ENCODE data around the gene NEO1.

DNA sequence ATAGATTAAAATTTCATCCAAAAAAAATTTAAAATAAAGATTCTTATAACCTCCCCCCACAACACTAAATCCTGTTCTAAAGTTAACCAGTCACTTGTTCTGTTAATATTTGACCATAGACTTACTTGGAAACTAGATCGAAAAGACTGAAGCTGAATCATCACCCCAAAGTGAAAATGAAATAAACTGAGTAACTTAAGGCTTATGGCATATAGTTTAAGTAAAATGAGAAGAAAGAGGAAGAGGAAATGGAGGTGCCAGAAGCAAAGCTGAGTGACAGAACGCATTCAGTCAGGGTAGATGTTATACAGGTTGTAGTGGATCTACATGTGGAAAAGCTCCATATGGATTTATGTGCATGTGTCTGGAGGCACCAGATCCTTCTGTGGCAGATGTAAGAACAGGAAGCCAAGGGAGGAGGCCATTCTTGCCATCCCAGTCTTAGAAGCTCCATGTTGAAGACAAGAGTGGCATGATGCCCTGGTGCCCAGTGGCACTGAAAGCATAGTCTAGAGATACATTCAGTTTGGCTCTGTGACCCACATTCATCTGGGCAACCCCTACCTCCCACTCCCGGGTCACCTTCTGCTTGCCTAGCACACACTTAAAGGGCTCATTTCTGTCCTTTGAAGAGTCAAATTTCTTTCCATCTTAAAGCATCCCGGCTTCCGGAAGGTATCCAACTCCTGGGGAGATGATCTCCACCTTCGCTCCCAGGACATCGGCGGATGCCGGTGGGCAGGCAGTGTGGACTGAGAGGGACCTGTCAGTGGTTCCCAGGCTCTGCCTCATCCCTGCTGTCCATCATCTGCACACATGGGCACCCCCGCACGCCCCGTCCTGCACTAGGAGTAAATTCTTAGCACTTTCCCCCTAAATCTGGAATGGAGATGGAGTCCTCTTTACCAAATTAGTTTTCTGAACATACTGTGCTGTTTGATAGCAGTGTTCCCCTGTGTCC is 90.8 kb downstream of the NEO1 start:
- no peak for TF ChIP-seq GABPA (IDR thresholded peaks at IDR 0.05; ENCODE audit: low read depth)
- TF ChIP-seq, protein P1, sequence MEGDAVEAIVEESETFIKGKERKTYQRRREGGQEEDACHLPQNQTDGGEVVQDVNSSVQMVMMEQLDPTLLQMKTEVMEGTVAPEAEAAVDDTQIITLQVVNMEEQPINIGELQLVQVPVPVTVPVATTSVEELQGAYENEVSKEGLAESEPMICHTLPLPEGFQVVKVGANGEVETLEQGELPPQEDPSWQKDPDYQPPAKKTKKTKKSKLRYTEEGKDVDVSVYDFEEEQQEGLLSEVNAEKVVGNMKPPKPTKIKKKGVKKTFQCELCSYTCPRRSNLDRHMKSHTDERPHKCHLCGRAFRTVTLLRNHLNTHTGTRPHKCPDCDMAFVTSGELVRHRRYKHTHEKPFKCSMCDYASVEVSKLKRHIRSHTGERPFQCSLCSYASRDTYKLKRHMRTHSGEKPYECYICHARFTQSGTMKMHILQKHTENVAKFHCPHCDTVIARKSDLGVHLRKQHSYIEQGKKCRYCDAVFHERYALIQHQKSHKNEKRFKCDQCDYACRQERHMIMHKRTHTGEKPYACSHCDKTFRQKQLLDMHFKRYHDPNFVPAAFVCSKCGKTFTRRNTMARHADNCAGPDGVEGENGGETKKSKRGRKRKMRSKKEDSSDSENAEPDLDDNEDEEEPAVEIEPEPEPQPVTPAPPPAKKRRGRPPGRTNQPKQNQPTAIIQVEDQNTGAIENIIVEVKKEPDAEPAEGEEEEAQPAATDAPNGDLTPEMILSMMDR (IDR thresholded peaks at IDR 0.05; ENCODE audit: insufficient read depth, low read length) = no peak
- TF ChIP-seq, protein P2, sequence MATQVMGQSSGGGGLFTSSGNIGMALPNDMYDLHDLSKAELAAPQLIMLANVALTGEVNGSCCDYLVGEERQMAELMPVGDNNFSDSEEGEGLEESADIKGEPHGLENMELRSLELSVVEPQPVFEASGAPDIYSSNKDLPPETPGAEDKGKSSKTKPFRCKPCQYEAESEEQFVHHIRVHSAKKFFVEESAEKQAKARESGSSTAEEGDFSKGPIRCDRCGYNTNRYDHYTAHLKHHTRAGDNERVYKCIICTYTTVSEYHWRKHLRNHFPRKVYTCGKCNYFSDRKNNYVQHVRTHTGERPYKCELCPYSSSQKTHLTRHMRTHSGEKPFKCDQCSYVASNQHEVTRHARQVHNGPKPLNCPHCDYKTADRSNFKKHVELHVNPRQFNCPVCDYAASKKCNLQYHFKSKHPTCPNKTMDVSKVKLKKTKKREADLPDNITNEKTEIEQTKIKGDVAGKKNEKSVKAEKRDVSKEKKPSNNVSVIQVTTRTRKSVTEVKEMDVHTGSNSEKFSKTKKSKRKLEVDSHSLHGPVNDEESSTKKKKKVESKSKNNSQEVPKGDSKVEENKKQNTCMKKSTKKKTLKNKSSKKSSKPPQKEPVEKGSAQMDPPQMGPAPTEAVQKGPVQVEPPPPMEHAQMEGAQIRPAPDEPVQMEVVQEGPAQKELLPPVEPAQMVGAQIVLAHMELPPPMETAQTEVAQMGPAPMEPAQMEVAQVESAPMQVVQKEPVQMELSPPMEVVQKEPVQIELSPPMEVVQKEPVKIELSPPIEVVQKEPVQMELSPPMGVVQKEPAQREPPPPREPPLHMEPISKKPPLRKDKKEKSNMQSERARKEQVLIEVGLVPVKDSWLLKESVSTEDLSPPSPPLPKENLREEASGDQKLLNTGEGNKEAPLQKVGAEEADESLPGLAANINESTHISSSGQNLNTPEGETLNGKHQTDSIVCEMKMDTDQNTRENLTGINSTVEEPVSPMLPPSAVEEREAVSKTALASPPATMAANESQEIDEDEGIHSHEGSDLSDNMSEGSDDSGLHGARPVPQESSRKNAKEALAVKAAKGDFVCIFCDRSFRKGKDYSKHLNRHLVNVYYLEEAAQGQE (IDR thresholded peaks at IDR 0.05; ENCODE audit: insufficient replicate concordance, low read depth) = no peak
- TF ChIP-seq POLR2AphosphoS5 (IDR thresholded peaks at IDR 0.05; ENCODE audit: low read depth) = no peak
